ENCODE data around the gene TMEM244. TPM values are rescaled to one million over a fixed set of nuclear protein-coding genes. Genes with fewer than 3 reads are reported as not detected.

TMEM244 gene
- total RNA-seq, 2 donors from 2014 or later = not detected

- H3K9me3 ChIP-seq = peaks cover 0 to 8% of the 10 kb centered on the region in 2 donors
- H3K27me3 ChIP-seq = no peaks in the 10 kb centered on the region
- no peak overlapping the region for H3K4me3 ChIP-seq
- no peak for TF ChIP-seq CTCF (IDR thresholded peaks at IDR 0.05)
- no peaks in the 10 kb centered on the region for H3K36me3 ChIP-seq
- H3K27ac ChIP-seq = no peak overlapping the region
- H3K4me1 ChIP-seq = no peaks in the 10 kb centered on the region
- DNase-seq (ENCODE audit: low spot score) = no peak
Measured at GRCh38 chr6:129875610-129876520, 14.8 kb upstream of the TMEM244 start.

GRCh38 chr6:129874837-129875236 lies 13.7 kb upstream of the TMEM244 start:
- Histone ChIP-seq H3K36me3 (no peaks in the 10 kb centered on the region), H3K9me3 (peaks cover 0 to 8% of the 10 kb centered on the region in 2 donors), H3K27me3 (no peaks in the 10 kb centered on the region), H3K4me3 (no peak overlapping the region), H3K4me1 (no peaks in the 10 kb centered on the region), H3K27ac (no peak overlapping the region)
- no peak for TF ChIP-seq CTCF (IDR thresholded peaks at IDR 0.05)
- DNase-seq (ENCODE audit: low spot score) = no peak

- no peak for TF ChIP-seq CTCF (IDR thresholded peaks at IDR 0.05)
- H3K27ac ChIP-seq = no peak overlapping the region
- DNase-seq (ENCODE audit: low spot score) = no peak
- no peaks in the 10 kb centered on the region for H3K4me1 ChIP-seq
- no peaks in the 10 kb centered on the region for H3K9me3 ChIP-seq
- no peak overlapping the region for H3K4me3 ChIP-seq
- no peaks in the 10 kb centered on the region for H3K36me3 ChIP-seq
- no peaks in the 10 kb centered on the region for H3K27me3 ChIP-seq
Measured at GRCh38 chr6:129872586-129872985, 11.5 kb upstream of the TMEM244 start.

- H3K36me3 ChIP-seq = no peaks in the 10 kb centered on the region
- H3K4me3 ChIP-seq = no peak overlapping the region
- H3K9me3 ChIP-seq = no peaks in the 10 kb centered on the region
- no peaks in the 10 kb centered on the region for H3K27me3 ChIP-seq
- no peak for DNase-seq (ENCODE audit: low spot score)
- no peaks in the 10 kb centered on the region for H3K4me1 ChIP-seq
- no peak overlapping the region for H3K27ac ChIP-seq
- no peak for TF ChIP-seq CTCF (IDR thresholded peaks at IDR 0.05)
Measured at GRCh38 chr6:129871221-129871620, 10.1 kb upstream of the TMEM244 start.

- DNase-seq (ENCODE audit: low spot score) = no peak
- Histone ChIP-seq H3K36me3 (no peaks in the 10 kb centered on the region), H3K4me1 (no peaks in the 10 kb centered on the region), H3K27me3 (no peaks in the 10 kb centered on the region), H3K9me3 (no peaks in the 10 kb centered on the region), H3K4me3 (no peak overlapping the region), H3K27ac (no peak overlapping the region)
- TF ChIP-seq CTCF (IDR thresholded peaks at IDR 0.05) = no peak
Measured at GRCh38 chr6:129867403-129867802, 6.3 kb upstream of the TMEM244 start.

Data from right atrium auricular region (tissue), 2 donors.